GM10847 (cell line): ENCODE data around the gene DCHS2.

Experiments used
- POLR2A ChIP-seq: IDR thresholded peaks from 2 replicates; pipeline ENCODE4 v1.6.1; 2011; ENCODE audit not compliant: insufficient read length; ENCODE audit errors: extremely low read depth

Gene DCHS2

DNA sequence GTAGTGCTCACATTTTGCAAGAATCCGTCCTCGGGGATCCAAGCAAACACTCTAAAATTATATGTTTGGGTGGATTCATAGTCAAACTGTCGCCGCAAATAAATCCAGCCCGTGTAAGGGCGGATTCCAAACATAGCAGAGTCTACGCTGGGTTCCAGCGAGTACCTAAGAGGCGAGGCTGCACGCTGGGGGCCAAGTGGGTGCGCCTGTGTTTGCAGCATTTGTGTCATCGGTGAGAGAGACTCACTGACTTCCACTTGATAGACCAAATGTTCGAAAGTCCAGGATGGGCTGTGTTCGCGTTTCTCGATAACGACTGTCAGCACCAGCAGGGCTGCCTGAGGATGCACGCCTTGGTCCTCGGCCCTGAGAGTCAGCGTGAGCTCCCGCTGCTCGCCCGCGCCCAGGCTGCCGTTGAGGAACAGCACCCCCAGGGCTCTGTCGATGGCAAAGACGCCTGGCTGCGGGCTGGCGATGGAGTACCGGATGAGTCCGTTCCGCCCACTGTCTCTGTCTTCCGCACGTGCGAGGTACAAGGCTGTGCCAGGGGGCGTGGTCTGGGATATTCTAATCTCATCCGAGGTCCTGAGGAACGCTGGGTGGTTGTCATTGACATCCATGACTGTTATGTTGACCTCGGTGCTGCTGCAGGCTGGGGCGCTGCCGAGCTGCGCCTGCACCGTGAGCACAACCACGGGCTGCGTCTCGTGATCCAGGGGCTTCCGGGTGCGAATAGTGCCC lies 158.7 kb downstream of the DCHS2 start:
- TF ChIP-seq POLR2A, result no peak

DNA sequence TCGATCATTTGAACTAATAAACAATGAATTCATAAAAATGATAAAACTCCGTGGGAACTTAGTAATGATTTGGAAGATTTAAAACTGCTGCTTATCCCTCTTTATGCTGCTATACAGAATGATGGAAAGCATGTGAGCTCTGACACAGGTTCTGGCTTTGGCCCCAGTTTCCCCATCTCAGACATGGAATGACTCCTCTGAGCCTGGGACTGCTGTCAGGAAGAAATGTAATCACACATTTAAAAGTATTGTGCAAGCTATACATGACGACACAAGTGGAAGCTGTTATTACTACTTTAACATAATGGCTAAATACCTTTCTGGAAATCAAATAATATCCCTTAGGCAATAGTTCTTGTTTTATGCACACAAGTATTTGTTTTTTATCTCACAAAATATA lies 161.7 kb downstream of the DCHS2 start:
- no peak for TF ChIP-seq POLR2A

DNA sequence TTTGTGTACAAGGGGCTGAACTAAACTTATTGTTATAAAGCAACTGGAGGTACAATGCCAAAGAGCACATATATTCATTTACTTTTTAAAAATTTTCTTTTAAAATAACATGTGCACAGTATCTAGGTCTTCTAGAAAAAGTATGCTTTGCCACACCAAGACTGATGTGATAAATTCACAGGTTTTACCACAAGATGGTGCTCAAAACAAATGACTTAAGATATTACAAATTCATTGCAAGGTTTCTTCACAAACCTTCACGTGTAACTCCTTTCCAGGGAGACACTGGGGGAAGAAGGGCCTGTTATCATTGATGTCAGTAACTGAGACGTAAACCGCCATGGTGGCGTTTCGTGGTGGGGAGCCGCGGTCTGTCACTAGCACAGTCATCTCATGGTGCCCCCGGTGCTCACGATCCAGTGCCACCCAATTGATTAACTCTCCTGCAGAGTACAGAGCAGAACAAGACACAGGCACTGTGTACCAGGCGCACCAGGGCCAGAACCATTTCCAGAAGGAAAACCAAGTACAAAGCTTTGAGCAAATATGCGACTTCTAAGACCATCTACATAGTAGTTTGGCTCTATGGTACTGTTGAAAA lies 162.2 kb downstream of the DCHS2 start:
- TF ChIP-seq POLR2A, result no peak

DNA sequence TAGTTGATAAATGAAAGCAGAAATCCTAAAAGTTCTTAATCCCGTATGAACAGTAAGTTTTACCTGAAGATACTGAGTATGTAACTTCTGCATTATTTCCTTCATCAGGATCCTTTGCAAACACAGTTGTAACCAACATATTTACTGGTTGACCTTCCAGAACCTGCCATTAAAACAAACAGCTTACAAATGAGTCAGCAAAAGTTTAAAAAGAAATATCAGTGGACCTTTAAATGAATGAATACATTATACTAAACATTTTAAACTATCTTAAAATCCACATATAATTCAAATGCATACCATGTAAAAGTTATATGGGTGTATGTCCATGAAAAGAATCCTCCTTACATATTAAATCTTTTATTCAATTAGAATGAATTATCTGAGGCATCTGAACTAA lies 163.6 kb downstream of the DCHS2 start:
- no peak for TF ChIP-seq POLR2A

DNA sequence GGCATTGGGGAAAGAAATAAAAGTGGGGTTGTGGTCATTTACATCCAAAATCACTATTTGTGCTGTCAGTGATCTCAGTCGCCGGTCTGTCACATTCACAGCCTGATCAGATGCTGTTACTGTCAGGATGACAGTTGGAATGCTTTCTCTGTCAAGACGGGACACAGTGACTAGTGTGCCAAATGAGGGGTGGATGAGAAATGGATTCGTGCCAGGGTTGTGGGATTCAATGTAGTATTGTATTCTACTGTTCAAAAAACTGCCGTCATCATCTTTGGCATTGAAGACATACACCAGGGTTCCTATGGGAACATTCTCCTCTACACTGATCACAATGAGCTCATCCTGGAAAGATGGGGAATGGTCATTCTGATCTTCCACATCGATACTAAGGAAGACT lies 171.1 kb downstream of the DCHS2 start:
- no peak for TF ChIP-seq POLR2A

DNA sequence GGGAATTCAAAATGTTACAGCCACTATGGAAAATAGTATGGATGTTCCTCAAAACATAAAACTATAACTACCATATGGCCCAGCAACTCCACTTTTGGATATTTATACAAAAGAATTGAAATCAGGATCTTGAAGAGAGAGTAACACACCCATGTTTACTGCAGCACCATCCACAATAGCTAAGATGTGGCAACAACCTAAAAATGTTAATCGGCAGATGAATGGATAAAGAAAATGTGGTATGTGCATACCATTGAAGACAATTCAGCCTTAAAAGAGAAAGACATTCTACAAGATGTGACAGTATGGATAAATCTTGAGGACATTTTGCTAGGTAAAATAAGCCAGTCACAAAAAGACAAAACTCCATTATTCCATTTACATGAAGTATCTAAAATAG lies 171.9 kb downstream of the DCHS2 start:
- no peak for TF ChIP-seq POLR2A

DNA sequence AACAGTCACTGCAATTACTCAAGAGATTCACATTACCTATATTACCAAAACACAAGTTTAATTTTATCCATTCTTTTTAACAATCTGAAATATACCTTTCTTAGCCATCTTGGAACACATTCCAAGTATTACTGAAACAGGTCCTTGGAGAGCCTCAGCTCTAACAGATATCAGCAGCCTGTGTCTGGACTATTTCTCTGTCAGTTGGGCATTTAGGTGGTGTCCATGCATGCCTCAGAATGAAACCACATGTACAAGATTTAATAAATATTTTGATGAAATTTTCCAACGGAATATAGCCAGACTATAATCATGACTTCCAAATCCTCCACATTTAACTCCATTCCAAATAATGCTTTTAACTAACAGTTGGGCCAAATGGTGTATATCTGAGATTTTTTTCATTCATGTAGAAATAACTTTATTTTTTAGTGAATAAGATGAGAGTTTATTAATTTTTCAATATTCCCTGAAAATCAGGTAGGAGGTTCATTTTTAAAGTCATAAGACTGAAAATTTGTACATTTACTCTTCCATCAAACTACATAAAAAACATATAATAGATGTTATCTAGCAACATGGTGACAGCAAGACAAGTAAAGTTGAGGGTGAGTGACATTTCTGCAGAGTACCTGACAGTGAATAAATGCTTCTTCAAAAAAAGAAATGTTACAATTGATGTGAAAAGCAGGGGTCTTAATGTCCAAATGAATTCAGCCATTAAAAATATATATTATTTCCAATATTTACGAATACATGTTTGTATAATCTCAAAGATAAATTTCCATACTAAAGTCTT lies 174.2 kb downstream of the DCHS2 start:
- TF ChIP-seq POLR2A, result no peak

DNA sequence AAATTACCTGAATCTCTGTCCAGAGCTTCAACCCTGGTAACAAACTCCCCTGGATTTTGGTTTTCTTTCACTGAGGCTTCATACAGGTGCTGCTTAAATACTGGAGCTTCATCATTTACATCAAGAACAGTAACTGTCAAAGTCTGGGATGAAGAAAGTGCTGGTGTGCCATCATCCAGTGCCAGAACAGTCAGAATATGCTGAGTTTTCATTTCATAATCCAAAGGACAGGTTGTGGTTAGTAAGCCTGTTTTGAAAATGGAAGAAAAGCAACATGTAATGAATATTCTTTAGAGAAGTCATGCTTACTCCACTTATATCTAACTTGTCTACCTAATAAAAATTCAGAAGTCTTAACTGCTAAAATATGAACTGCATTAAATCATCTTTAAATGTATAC lies 175.9 kb downstream of the DCHS2 start:
- TF ChIP-seq POLR2A, result no peak

DNA sequence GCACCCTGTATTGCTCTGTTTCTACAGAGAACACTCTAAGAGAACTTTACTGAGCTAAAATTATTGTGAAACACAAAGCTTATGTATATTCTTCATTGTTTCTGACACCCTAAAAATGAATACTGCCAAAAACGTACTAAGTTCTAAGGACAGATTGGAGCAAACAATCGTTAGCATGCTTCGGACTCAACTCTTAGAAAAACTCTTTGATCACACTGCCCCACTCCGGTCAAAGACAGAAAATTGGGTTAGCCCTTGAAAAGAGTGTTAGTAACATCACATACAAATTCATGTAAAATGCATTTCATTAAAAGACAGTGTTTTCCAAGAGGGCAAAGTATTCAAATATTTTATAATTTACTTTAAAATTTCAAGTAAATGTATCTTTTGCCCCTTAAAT lies 177.4 kb downstream of the DCHS2 start:
- TF ChIP-seq POLR2A, result no peak

DNA sequence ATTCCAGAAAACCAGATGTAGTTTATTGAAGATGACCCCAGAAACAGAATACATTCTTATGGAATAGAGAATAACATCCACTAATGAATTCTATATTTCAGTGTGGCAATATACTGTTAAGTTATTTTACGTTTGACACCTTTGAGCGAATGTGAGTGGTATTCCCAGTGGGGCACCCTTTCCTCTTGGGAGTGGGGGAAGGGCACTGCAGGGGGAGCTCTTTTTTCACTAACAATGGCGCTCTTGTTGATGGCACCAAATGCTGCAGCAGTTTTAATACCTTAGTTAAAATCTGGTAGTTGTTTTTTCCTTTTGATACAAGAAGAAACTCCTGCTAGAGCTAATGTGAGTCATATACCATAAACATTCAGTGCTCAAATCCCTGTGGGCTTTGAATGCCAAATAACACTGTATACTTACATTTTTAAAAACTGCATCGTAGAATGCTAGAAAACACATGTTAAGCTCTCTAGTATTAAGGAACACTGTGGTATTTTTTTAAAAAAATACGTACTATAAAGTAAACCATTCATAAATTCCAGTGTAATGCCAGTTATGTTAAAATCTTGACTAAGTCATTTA lies 178.5 kb downstream of the DCHS2 start:
- TF ChIP-seq POLR2A, result no peak

DNA sequence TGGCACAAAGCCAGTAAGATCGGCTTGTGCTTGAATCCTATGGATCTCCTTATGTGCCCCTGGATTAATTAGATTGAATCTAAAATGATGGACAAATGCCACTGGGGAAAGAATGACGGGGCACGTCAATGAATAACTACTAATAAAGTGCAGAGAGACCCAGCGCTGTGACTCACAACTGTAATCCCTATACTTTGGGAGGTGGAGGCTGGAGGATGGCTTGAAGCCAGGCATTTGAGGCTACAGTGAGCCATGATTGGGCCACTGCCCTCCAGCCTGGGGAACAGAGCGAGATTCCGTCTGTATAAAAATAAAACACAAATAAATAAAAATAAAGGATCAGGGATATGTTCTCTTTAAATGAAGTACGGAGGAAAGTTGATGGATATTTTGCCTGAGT lies 179.4 kb downstream of the DCHS2 start:
- no peak for TF ChIP-seq POLR2A

DNA sequence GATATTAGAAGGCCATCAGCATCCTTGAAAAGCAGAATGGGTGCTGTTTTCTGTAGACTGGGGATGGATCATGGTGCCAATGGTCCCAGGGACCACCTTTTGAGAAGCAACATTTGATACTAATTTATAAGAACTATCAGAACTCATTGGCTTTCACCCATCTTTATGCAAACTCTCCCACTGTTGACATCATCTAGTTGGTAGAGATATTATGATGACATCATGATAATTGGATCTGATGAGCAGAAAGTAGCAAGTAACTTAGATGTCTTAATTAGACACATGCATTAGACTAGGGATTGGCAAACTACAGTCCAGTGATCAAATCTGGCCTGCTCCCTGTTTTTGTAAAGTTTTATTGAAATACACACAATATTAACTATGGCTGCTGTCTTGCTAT lies 181.0 kb downstream of the DCHS2 start:
- TF ChIP-seq POLR2A, result no peak

DNA sequence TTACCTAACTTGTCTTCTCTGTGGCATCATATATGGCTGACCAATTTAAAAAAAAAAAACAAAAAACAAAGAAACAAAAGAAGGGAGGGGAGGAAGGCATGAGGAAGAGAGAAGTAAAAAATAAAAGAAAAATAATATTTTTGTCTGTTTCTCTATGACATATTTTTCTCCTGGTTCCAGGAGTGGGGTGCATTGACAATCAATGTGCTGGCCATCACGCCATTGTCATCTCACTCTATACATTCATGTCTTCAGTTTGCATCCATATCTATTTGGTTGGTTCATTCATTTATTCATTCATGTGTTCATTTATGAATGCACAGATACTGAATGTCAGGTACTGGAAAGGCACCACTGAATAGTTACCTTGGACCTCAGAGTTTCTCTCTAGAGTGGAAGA lies 183.4 kb downstream of the DCHS2 start:
- TF ChIP-seq POLR2A, result no peak

DNA sequence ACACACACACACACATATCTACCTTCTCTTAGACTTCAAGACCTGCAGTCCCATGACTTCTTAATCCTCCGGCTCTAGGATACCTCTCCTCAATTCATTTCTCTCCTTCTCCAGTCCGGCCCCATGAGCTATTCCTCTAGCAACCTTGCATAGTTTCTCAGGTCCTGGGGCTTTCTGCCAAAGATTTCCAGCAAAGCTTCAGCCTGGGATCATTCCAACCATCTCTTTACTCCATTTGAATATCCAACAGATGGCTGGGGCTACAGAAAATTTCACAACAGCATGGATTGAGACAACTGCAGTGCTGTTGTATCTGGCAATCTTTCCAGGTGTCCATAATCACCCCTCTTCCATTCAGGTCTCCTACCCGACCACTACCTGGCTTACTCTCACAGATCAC lies 184.1 kb downstream of the DCHS2 start:
- no peak for TF ChIP-seq POLR2A

DNA sequence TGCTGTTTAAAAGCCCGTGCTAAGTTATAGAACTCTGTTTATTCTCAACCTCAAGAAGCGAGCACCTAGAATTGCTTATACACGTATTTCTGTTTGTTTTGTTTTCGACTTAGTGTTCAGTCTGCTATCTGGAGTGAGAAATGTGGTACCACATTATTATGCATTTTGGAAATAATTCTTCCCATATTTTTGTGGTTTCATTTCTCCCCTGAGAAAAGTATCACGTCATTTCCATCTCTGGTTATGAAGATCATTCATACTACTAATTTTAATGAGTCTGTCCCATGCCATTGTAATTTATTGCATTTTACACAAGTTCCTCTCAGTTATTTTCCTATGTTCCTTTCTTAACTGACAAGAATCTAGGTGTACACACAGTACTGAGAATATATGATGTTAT lies 186.0 kb downstream of the DCHS2 start:
- TF ChIP-seq POLR2A, result no peak

DNA sequence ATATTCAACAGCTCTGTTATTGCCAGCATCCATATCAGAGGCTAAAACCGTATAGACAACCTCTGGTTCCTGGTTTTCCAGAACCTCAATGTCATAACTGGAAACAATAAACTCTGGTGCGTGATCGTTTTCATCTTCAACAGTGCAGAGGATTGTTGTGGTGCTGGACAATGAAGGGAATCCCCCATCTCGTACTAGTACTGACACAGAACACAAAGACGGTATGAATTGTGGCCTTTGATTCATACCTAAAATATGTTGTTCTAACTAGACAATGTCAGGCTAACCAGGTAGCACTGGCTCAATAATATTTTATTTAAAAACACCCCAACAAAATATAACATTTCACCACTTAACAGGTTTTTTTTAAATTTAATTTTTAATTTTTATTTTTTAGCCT lies 186.9 kb downstream of the DCHS2 start:
- no peak for TF ChIP-seq POLR2A
